Left forelimb (tissue), 1 donor: ENCODE data around the gene PTPN21.
A peak's percentile ranks its signal among the peaks of the same experiment; 100 is the strongest.
"Not testable (repeated sequence)": the region's sequence is repeated elsewhere in the genome, so short reads cannot be mapped to it uniquely, and the experiment has no call there.

Source experiments
- DNase-seq: peaks from one replicate; pipeline ENCODE4 v3.0.0-alpha.2; 2018; ENCODE audit warnings: low spot score

PTPN21 gene

GRCh38 chr14:88551980-88552431 lies 2.8 kb downstream of the PTPN21 start:
- peak; percentile 71 for DNase-seq

- DNase-seq = peak; percentile 90
Measured at GRCh38 chr14:88551094-88551870, 3.5 kb downstream of the PTPN21 start.

DNA sequence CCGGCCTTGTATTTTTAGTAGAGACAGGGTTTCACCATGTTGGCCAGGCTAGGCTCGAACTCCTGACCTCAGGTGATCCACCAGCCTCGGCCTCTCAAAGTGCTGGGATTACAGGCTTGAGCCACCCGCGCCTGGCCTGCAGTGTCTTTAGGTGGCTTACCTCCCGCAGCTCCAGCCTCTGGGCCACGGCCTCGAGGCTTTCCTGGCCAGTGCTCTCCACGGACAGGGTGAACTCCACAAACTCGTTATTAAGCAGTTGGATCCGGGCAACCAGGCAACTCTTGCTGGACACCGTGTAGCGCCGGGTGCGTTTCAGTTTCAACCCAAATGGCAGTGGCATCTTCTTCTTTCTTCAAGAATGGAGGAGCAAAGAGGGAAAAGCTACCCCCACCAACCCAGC lies 4.7 kb downstream of the PTPN21 start:
- no peak for DNase-seq

DNA sequence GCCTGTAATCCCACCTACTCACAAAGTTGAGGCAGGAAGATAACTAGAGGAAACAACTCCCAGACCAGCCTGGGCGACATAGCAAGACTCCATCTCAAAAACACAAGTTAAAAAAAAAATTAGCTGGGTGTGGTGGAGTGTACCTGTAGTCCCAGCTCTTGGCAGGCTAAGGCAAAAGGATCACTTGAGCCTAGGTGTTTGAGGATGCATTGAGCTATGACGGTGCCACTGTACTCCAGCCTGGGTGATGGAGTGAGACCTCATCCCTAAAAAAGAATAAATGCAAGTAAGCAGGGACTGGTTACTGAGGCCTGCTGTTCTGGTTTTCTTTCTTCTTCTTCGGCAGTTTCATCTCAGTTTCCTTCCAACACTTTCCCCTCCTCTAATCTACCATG lies 7.4 kb downstream of the PTPN21 start:
- no peak for DNase-seq

GRCh38 chr14:88546621-88547385 lies 8.0 kb downstream of the PTPN21 start:
- DNase-seq = no peak

DNA sequence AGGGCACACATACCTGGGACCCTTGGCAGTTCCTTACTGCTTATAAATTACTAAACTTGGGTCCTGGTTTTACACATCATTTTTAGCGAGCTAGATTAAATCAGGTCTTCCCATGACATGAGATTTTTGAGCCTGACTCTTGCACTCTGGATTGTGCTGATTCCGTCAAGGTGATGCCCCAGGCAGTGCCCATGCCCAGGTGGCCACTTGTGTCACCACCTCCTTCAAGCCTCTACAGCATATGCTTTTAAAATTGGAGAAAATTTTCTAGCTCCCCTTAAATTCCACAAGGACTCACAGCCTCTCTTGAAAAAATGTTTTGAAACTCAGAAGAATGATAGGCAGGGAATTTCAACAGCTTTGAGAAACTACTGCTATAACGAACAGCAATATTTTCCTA lies 9.6 kb downstream of the PTPN21 start:
- no peak for DNase-seq

- no peak for DNase-seq
Measured at GRCh38 chr14:88542857-88543795, 11.7 kb downstream of the PTPN21 start.

- no peak for DNase-seq
Measured at GRCh38 chr14:88541324-88541723, 13.5 kb downstream of the PTPN21 start.

DNA sequence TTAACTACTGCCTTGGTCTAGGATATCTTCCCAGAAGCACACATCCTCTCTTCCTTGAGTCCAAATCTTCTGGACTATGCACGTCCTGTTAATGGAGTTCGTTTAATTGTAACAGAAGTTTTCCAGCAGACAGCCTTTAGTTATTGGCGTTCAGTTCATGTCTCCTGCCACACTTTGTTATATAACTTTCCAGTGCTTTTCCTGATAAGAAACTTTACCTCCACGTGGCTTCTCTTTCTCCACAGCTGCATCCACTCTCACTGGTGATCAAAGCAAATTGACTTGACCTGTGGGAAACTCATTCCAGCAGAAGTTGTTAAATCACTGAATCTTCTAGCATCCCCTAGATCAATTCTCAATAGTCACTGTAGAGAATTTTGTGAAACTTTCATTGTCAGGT lies 19.0 kb downstream of the PTPN21 start:
- DNase-seq = no peak

DNA sequence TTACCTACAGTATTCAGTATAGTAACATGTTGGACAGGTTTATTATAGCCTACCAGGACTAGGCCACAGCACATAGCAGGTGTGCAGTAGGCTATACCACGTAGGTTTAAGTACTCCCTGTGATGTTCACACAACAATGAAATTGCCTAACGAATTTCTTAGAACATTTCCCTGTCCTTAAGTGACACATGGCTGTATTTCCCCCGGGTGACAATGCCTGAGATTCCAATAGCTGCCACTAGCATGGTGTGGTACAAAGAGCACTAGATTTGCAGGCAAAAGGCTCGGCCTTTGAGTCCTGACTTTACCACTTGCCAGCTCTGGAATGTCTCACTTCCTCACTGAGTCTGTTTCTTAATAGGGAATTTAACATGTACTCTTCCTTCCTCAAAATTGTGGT lies 19.7 kb downstream of the PTPN21 start:
- no peak for DNase-seq

DNA sequence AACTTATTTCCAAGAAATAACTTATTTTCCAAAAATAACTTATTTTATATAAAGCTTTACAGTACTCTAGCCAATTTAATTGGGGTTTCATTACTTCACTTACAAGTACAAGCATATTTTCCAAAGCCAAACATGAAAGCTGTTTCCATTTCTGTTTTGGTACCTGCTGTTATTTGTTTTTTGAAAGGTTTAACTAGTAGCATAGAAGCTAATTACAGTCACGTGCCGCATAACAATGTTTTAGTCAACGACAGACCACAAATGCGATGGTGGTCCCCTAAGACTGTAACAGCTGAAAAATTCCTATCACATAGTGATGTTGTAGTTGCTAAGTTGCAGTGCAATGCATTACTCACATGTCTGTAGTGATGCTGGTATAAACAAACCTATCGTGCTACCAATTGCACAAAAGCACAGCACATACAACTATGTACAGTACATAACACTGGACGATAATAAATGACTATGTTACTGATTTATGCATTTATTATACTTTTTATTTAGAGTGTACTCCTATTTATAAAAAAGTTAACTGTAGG lies 21.7 kb downstream of the PTPN21 start:
- no peak for DNase-seq

DNA sequence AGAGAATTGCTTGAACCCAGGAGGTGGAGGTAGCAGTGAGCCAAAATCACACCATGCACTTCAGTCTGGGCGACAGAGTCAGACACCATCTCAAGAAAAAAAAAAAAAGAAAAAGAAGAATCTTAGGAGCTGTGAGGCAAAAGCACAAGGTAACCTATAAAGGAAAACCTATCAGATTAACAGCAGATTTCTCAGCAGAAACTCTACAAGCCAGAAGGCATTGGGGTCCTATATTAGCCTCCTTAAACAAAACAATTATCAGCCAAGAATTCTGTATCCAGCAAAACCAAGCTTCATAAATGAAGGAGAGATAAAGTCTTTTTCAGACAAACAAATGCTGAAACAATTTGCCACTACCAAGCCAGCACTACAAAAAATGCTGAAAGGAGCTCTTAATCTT lies 24.9 kb downstream of the PTPN21 start:
- not testable (repeated sequence) for DNase-seq

DNA sequence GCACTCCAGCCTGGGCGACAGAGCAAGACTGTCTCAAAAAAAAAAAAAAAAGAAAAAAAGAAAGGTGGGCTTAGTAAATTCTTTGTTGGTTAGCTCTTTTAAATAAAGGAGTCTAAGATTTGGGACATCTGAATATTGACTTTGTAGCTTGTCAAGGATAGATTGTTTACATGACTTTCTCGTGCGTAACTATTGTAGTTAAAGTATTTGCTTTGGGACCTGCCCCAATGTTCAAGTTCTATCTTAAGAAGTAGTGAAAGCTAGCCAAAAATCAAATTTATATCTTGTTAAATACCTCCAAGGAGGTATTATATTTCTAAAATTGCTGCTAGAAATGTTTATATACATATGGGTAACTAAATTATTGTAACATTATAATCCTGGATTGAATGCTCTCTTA lies 32.4 kb downstream of the PTPN21 start:
- DNase-seq = no peak

GRCh38 chr14:88521818-88522217 lies 33.0 kb downstream of the PTPN21 start:
- DNase-seq = no peak

DNA sequence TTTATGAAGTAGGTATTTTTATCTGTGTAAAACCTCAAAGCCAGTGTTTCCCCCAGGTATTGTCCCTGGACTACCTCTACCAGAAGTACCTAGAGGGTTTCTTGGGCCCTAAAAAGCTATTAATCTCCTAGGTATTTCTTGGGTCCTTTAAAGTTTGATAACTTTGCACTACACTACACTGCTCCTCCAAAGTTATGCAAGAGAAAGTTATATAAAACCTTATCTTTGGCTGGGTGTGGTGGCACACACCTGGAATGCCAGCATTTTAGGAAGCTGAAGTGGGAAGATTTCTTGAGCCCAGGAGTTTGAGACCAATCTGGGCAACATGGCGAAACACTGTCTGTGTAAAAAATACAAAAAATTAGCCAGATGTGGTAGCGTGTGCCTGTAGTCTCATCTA lies 34.9 kb downstream of the PTPN21 start:
- DNase-seq = no peak

DNA sequence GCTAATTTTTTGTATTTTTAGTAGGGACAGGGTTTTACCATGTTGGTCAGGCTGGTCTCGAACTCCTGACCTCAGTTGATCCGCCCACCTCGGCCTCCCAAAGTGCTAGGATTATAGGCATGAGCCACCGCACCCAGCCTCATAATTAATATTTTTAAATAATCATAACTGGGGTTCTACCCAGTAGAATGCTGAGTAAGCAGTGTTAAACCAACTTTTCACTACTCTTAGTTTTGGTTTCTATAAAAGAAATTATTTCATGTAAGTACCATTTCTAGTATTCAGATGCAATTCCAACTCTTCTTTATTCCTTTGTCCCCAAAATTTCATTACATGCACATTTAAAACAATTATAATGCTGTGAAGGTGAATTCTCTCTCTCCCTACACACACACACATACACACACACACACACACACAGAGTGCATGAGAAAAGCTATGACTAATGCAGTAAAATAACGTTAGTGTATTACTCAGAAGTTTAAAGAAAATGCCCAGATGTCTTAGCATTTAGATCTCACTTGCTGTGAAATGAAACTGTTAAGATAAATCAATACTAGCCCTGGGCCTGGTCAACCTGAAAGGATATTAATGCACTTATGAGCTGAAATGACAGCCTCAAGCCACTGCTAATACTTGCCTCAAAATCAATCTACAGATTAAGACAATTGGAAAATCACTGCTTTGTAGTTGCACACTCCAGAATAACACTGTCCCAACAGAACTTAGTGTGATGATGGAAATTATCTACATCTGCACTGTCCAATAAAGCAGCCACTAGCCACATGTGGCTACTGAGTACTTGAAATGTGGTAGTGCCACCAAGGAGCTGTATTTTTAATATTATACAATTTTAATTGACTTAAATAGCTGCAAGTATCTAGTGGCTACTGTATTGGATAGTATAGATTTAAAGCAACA lies 36.0 kb downstream of the PTPN21 start:
- DNase-seq = no peak

- no peak for DNase-seq
Measured at GRCh38 chr14:88516861-88517357, 37.9 kb downstream of the PTPN21 start.

DNA sequence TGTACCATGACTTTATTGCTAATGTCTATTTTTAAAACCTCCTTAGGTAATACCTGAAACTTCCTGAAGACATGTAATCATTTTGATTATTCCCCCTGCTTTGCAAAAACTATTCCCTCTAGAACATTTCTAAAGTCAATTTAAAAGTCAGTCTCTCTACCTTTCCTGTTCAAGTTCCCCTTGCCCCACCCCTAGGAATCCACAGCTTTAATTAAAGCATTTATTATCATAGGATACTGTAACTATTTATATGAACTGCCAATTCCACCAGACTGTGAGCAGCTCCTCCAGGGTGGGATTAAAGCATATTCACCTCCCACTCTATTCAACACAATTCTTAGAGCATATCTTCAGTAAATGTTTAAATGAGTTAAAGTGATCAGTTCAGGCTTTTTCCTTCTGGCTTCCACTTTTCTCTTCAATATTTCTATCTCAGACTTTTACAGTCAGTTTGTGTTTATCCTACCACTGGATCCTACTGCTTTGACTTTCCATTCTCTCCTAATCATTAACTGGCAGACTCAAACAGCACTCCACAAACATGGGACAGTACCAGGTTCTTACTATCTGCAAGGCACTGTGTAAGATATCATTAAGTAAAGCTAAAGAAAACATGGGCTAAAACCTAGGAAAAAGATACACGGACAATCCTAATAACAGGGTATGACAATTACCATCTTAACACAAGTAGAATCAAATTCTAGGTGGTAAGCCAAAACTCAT lies 39.1 kb downstream of the PTPN21 start:
- DNase-seq = no peak

DNA sequence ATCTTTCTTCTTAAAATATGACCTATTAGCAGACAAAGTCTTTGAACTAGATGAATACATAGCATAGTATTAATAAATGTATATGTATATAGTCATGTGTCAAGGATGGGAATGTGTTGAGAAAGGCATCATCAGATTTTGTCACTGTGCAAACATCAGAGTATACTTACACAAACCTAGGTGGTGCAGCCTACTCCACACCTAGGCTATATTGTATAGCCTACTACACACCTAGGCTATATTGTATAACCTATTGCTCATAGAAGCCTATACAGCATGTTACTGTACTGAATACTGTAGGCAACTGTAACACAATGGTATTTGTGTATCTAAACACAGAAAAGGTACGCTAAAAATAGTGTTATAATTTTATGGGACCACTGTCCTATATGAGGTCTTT lies 47.6 kb downstream of the PTPN21 start:
- no peak for DNase-seq

DNA sequence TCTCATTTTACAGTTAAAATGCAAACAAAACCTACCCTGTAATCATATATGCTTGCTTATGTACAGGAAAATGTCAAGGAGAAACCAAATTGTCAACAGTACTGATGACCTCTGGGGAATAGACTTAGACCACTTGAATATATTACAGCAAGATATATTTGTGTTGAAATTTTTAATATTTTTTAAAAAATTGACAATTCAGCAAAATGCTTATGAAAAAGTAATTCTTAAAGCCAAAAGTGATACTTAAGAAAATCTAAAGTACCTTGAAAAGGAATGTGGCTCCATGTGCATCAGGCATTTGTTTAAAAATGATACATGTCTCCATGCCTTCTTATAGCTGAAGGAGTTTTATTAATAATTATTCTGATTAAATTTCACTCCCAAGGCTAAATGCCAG lies 49.2 kb downstream of the PTPN21 start:
- no peak for DNase-seq
